Effector memory CD4-positive, alpha-beta T cell (primary cell): Measurements from ENCODE around the gene CMTM1.

Experiments
- DNase-seq, 3 donors: peaks; one replicate each; pipeline ENCODE4 v3.0.0-alpha.2; 2020
- H3K27ac ChIP-seq: 2 replicates; pipeline ENCODE4 v1.7.0; 2013; ENCODE audit warnings: mild to moderate bottlenecking, low read length, moderate library complexity; ENCODE audit not compliant: insufficient read depth, poor library complexity, severe bottlenecking
- H3K27me3 ChIP-seq: replicated peaks from 2 replicates; pipeline ENCODE4 v1.7.0; 2013; ENCODE audit warnings: mild to moderate bottlenecking, low read length; ENCODE audit not compliant: insufficient read depth, control insufficient read depth, poor library complexity, severe bottlenecking
- H3K36me3 ChIP-seq: 2 replicates; pipeline ENCODE4 v1.7.0; 2013; ENCODE audit warnings: mild to moderate bottlenecking, low read length, moderate library complexity; ENCODE audit not compliant: control insufficient read depth, insufficient read depth
- H3K4me1 ChIP-seq: 2 replicates; pipeline ENCODE4 v1.7.0; 2013; ENCODE audit warnings: low read length, mild to moderate bottlenecking; ENCODE audit not compliant: control insufficient read depth, insufficient read depth, poor library complexity, severe bottlenecking
- H3K4me3 ChIP-seq: 2 replicates; pipeline ENCODE4 v1.7.0; 2013; ENCODE audit warnings: low read length, low read depth, mild to moderate bottlenecking; ENCODE audit not compliant: insufficient read depth, poor library complexity, severe bottlenecking
- H3K9me3 ChIP-seq: 2 replicates; pipeline ENCODE4 v1.7.0; 2013; ENCODE audit warnings: mild to moderate bottlenecking, low read length, moderate library complexity; ENCODE audit not compliant: control insufficient read depth

Gene CMTM1

DNA sequence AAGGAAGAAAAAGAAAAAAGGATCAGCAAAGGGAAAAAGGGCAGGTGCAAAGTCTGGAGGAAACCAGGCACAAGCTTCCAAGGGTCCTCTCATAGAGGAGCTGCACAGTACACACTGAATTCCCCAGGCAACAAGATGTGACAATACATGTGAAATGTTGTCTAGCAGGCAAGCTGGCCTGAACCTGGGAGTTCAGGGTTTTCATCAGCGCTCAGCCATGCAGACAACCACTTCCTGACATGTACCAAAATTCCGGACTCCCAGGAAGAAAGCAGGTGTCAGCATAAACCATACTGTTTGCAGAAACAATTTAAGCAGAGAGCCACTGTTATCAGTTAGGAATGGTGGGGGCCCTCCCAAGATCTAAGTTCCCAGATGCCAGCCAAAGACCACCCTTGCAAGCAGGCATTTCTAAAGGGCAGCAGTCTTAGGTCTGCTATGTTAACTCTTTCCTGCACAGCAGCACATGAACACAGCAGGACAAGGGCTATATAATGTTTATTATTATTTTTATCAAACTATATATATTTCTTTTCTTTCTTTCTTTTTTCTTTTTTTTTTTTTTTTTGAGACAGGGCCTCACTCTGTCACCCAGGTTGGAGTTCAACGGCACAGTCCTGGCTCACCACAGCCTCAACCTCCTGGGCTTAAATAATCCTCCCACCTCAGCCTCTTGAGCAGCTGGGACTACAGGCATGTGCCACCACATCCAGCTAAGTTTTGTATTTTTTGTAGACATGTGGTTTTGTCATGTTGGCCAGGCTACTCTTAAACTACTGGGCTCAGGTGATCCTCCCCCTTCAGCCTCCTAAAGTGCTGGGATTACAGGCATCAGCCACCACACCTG lies 26.4 kb upstream of the CMTM1 start:
- H3K27ac ChIP-seq = peak overlapping the region; percentile 32
- no peak for DNase-seq
- no peaks in the 10 kb centered on the region for H3K27me3 ChIP-seq
- no peak overlapping the region for H3K4me3 ChIP-seq
- H3K36me3 ChIP-seq = no peaks in the 10 kb centered on the region
- H3K9me3 ChIP-seq = no peaks in the 10 kb centered on the region
- H3K4me1 ChIP-seq = no peaks in the 10 kb centered on the region

DNA sequence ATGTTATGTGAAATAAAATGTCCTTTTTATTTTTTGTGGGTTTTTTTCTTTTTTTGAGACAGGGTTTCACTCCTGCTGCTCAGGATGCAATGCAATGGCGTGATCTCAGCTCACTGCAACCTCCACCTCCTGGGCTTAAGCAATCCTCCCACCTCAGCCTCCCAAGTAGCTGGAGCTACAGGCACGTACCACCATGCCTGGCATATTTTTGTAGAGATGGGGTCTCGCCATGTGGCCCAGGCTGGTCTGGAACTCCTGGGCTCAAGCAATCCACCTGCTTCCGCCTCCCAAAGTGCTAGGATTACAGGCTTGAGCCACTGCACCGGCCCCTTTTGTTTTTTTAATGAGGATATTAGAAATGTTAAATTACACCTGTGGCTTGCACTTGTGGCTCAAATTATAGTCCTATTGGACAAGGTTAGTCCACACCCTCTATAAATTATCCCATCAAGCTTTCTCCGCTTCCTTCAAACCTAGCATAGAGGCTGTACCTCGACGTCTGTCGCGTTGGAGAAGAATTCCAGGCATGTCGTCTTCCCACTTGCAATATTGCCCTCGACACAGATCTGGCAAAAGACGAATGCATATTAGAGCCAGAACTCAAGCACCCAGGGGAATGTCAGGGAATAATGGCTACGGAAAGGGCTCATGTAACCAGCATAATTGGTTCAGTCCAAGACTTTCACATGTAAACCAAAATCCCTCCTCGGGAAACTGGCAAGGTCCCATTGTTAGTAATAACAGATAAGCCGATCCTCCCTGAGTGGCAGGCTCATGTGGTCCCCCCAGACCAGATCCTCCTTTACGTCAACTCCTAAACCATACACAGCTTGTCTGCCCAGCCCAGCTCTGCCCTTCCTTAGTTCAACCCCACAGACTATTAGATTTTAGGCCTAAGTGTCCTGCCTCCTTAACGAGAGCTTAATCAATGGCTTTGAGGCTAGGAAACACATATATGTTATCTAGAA lies 24.6 kb upstream of the CMTM1 start:
- no peak for DNase-seq
- no peak overlapping the region for H3K4me3 ChIP-seq
- no peak overlapping the region for H3K27ac ChIP-seq
- no peaks in the 10 kb centered on the region for H3K36me3 ChIP-seq
- no peaks in the 10 kb centered on the region for H3K4me1 ChIP-seq
- no peaks in the 10 kb centered on the region for H3K27me3 ChIP-seq
- no peaks in the 10 kb centered on the region for H3K9me3 ChIP-seq

DNA sequence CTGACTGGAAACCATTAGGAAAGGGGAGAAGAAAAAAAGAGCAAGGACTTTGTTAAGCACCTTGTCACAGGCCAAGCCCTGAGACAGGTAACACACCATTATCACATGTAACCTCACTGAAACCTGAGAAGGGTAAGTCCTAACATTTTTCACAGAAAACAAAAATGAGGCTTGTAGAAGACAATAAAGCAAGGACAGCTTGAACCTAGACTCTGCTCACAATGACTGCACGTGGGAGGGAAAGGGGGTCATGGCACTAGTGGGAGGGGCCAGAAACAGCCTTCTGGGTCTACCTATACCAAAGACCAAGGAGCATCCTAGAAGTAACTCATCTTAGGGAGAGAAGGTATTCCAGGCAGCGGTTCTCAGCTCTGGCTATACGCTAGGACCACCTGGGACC lies 23.8 kb upstream of the CMTM1 start:
- H3K4me1 ChIP-seq = no peaks in the 10 kb centered on the region

GRCh38 chr16:66543541-66543940 lies 22.7 kb upstream of the CMTM1 start:
- no peak overlapping the region for H3K27ac ChIP-seq
- H3K36me3 ChIP-seq = no peaks in the 10 kb centered on the region
- H3K4me3 ChIP-seq = no peak overlapping the region
- DNase-seq = no peak
- peaks cover 4% of the 10 kb centered on the region for H3K4me1 ChIP-seq
- no peaks in the 10 kb centered on the region for H3K9me3 ChIP-seq
- no peaks in the 10 kb centered on the region for H3K27me3 ChIP-seq

More for the DNA sequence above, 23.8 kb upstream of the CMTM1 start:
- Histone ChIP-seq H3K9me3 (no peaks in the 10 kb centered on the region), H3K27me3 (no peaks in the 10 kb centered on the region), H3K4me3 (no peak overlapping the region), H3K27ac (no peak overlapping the region), H3K36me3 (no peaks in the 10 kb centered on the region)
- no peak for DNase-seq

GRCh38 chr16:66544016-66544757 lies 22.1 kb upstream of the CMTM1 start:
- no peak for DNase-seq
- Histone ChIP-seq H3K36me3 (no peaks in the 10 kb centered on the region), H3K27me3 (no peaks in the 10 kb centered on the region), H3K27ac (no peak overlapping the region), H3K4me1 (peaks cover 10% of the 10 kb centered on the region), H3K9me3 (no peaks in the 10 kb centered on the region), H3K4me3 (no peak overlapping the region)

- DNase-seq = no peak
- H3K4me3 ChIP-seq = no peak overlapping the region
- H3K4me1 ChIP-seq = peaks cover 30% of the 10 kb centered on the region
- H3K9me3 ChIP-seq = no peaks in the 10 kb centered on the region
- no peaks in the 10 kb centered on the region for H3K36me3 ChIP-seq
- H3K27ac ChIP-seq = no peak overlapping the region
- H3K27me3 ChIP-seq = no peaks in the 10 kb centered on the region
Measured at GRCh38 chr16:66547101-66547989, 18.9 kb upstream of the CMTM1 start.

DNA sequence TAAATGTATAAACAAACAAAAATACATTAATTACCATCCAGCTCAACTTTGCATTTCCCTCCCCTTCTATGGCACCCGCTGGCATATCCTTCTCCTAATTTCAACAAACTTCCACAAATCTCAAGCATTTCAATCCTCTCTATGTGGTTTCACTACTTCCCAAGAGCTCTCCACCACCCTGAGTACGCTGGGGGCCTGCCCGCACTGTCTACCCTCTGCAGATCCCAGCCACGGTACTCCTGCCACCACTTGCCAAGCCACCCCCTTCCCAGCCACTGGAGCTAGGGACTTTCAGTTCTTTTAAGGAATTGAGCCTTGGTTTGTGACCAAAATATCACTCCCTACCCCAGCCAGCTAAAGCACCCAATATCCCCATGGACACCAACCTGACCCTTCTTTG lies 18.2 kb upstream of the CMTM1 start:
- peak overlapping the region; percentile 14 for H3K27ac ChIP-seq
- H3K36me3 ChIP-seq = no peaks in the 10 kb centered on the region
- H3K4me3 ChIP-seq = no peak overlapping the region
- H3K9me3 ChIP-seq = no peaks in the 10 kb centered on the region
- no peaks in the 10 kb centered on the region for H3K27me3 ChIP-seq
- H3K4me1 ChIP-seq = peaks cover 30% of the 10 kb centered on the region
- DNase-seq = no peak

GRCh38 chr16:66548868-66549267 lies 17.4 kb upstream of the CMTM1 start:
- Histone ChIP-seq H3K27ac (peak overlapping the region; percentile 85), H3K9me3 (no peaks in the 10 kb centered on the region), H3K4me1 (peaks cover 38% of the 10 kb centered on the region), H3K36me3 (no peaks in the 10 kb centered on the region), H3K27me3 (no peaks in the 10 kb centered on the region), H3K4me3 (peak overlapping the region; percentile 60)
- DNase-seq = no peak
